Activated CD4-positive, CD25-positive, alpha-beta regulatory T cell treated with anti-CD3 and anti-CD28 coated beads, Interleukin-2, amount 50 U/mL, for 72 hours (primary cell): ENCODE data around the gene FAM222A.

Experiments
- DNase-seq: peaks from one replicate; pipeline ENCODE4 v3.0.0; 2021

FAM222A gene

DNA sequence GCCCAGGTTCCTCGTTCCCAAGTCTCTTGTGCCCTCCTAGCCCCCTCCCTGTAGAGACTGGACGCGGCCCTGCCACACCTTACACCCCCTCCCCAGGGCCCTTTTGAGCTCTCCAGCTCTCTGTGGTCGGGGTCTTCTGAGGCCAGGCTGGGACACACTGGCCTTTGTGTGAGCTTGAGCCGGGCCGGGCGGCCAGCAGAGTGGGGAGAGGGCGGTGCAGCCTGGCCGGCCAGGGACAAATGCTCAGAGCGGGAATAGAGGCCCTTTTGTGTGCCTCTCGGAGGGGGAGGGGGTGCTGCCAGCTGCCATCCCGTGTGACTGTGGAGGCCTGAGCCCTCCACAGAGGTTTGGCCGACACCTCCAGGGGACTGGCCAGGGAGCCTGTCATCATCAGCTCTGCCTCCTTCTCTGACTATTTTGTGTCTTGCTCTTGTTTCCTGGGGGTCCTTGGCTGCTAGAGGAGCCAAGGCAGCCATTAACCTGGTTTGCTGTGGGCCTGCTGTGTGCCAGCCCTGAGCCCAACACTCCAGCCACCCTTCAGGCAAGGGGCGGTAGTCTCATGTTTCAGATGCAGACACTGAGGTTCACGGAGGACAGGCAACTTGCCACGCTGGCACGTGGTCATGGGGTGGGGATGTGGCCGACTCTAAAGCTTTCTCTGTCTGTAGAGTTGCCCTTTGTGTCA, 13.6 kb downstream of the FAM222A start:
- DNase-seq, result no peak

DNA sequence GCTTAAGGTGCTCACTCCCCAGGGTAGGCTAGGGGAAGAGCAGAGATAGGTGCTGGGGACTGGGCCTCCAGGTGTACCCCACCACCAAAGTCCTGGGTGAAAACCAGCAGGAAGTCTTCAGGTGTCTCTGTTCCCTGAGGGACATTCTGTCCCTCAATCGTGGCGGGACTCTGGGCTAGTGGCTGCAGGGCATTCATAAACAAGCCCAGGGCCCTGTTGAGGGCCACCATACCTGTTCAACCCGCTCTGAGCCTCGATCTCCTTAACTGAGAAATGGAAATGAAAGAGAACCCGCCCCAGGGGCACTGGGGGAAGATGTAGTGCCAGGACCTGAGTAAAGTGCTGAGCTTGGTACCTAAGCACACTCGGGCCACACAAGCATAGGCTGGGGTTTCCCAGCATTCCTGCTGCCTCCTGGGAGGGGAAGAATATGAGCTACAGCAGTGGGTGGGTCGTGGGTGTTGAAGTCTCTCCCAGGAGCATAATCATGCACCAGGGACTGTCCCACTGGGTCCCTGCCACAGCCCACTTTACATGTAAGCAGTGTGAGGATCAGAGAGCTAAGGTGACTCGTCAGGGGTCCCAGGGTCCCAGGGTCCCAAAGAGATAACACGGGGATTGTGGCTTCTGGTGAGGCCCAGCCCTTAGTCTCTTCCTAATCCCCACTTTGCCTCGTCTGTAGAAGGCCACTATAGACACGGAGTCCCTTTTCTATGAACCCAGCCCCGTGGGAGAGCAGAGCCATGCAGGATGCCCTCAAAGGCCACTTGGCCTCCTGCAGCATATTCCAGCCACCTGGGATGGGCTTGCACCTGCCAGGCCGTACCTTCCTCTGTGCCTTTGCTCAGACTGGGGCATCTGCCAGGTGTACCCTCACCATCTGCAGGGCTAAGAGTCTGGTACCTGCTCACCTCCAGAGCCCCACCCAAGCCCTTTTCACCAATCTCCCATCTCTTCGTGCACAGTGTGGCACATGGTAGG, 14.4 kb downstream of the FAM222A start:
- DNase-seq, result no peak

- DNase-seq, result no peak
These were observed 15.3 kb downstream of the FAM222A start for GRCh38 chr12:109728921-109729320.

GRCh38 chr12:109729371-109729781, 15.8 kb downstream of the FAM222A start:
- no peak for DNase-seq

GRCh38 chr12:109729801-109730200, 16.2 kb downstream of the FAM222A start:
- no peak for DNase-seq

DNA sequence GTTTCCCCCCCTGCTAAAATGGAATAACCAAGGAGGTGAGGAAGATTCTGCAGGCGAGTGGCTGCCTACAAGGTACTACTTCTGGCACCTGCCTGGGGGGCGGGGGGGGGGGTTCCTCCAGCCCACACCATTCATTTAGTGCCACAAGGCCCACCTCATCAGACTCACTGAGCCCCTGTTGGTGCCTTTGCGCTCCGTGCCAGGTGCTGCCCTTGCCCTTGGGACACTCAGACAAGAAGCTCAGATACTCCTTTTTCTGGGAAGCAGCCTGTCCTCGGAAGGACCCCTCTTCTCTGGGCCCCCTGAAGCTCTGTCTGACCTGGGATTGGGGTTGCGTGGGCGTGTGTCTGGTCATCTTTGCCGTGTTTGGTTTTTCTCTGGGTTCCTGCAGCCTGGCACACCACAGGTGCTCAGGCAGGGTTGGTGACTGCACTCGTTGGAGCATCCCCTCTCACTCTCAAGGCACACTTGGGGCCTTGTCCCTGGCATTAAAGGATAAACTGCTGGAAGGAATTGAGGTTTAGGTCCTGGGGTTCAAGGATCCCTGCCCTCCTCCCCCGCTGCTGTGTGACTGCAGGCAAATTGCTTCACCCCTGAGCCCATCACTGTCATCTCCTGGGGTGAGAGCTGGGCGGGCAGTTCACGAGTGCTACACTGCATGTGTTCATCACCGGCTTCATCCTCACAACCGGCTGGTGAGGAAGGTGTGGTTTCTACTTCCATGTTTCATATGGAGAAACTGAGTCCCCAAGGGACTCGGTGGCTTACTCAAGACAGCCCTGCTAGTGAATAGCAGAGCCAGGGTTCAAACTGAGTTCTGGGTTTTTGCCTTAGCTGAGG, 16.9 kb downstream of the FAM222A start:
- DNase-seq, result no peak

- DNase-seq, result no peak
These were observed 17.7 kb downstream of the FAM222A start for GRCh38 chr12:109731231-109731731.

DNA sequence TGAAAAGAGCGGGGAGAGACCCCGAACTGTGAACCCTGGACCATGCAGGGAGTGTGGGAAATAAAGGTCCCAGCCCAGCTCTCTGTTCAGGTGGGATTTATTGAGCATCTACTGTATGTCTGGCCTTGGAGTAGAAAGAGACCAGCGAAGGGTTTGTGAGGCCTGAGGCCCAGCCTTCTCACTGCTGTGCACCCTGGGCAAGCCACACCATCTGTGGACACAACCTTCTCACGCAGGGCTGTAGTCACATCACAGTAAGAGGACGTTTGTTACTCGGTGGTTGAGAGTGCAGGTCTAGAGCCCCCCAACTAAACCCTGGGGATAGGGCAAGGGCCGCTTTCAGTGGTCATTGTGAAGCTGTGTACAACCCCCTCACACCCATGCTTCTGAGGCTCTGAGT, 18.2 kb downstream of the FAM222A start:
- no peak for DNase-seq

- no peak for DNase-seq
These were observed 19.0 kb downstream of the FAM222A start for GRCh38 chr12:109732321-109733305.

GRCh38 chr12:109734219-109735000, 20.8 kb downstream of the FAM222A start:
- no peak for DNase-seq

DNA sequence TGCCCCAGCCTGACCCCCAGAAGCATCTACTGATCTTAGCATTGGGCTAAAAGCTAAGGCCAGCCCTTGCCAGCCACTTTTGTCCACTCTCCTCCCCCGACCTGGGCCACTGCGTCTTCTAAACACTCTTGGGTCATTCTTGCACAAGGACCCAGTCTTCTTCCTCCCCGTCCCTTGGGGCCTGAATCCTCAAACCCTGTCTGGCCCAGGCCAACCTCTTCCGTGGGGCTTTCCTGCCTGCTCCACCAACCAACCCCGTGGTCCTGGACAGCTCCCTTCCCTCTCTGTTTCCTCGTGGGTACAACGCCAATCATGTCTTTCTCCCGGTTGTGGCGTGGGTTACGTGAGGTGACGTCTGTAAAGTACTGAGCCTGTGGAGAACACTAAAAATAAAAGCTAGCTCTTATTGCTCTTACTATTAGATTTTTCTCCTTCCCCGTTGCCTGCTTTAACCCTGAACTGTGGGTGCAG, 21.5 kb downstream of the FAM222A start:
- DNase-seq, result no peak

GRCh38 chr12:109735825-109736551, 22.4 kb downstream of the FAM222A start:
- DNase-seq, result peak; percentile 12

- peak; percentile 23 for DNase-seq
These were observed 23.0 kb downstream of the FAM222A start for GRCh38 chr12:109736552-109737108.

DNA sequence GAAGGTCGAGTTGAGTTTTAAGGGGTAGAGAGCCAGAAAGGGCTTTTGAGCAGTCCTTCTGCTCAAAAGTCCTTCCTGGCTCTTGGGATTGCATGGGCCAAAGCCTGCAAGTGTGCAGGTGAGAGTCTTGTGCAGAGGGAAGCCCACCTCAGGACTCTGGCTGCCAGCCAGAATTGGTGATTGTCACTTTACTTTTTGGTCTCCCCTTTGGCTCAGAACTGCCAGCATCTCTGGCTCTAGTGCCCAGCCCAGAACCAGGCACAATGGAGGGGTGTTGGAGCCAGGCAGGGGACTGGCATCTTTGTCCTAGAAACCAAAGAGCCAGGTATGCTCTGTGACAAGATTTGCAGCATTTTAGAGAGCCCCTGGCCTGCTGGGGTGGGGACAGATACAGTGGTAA, 23.5 kb downstream of the FAM222A start:
- DNase-seq, result peak; percentile 13

DNA sequence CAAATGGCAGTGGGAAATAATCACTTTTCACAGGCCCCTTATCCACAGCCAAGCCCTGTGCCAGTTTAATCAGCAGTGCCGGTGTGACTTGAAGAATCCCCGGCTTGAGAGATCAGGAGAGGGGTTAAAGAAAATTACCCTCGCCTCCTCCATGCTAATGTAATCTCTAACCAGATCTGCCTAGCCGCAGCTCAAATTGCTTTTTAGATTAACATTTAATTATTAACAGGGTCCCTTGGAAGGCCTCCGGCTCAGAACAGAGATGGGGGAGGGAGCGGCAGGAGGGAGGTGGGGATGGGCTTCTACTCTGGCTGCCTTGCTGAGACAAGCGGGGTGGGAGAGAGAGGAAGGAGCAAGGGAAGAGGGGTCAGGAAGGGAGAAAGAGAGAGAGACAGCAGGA, 24.0 kb downstream of the FAM222A start:
- no peak for DNase-seq

DNA sequence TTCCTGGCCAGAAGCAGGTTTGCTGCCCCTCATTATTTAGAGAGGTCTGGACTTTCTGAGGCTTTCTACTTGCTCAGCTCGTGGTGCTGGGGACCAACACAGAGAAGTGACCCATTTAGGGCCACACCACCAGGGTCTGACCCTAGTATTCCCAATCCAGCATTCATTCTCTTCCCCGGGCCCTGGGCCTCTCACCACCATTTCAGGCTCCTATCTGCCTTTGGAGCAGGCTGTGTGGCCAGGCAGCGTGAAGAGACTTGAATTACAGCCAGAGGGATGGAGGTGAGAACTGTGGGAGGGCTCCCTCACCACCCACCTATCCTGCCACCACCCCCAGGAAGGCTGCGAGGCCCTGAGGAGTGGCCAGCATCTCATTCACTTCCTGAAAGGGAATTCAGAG, 24.6 kb downstream of the FAM222A start:
- DNase-seq, result peak; percentile 2

GRCh38 chr12:109738878-109739665, 25.4 kb downstream of the FAM222A start:
- no peak for DNase-seq
